ENCODE measurements around the gene NADK2. TPM values are rescaled to one million over a fixed set of nuclear protein-coding genes. Genes with fewer than 3 reads are reported as not detected.

Gene NADK2
- total and polyA plus RNA-seq, 2 donors (not counting 3 experiments of a cell fraction or from before 2014, with no cell fraction given): 4.0 to 20.3 TPM

DNA sequence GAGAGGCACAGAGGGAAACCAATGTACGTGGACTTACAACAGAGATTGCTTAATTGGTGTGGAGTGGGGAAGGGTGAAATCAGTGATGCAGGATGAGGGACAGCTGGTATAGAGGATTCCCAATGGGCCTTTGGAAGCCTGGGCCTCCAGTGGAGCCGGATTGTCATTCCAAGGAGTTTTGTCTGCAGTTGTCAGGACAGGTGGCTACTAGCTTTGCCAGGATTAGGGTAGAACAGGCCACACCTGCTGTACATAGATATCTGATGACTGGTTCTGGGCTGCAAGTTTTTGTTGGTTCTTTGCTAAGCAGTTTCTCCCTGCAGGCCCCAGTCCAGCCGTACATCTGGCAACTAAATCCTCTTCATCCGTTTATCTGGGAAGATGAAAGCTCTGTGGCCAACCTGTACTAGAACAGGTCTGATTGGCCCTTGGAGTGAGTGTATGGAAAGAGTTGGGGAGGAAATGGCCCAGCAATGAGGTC is 85.6 kb downstream of the NADK2 start:
- Histone ChIP-seq H3K27ac (ENCODE audit: insufficient read depth, low read depth, low read length) (no peak overlapping the region), H3K4me2 (ENCODE audit: insufficient read depth, low read length) (no peak overlapping the region), H2AFZ (ENCODE audit: low read depth, low read length) (no peak overlapping the region), H3K79me2 (ENCODE audit: control insufficient read depth, insufficient read depth, low read length) (peaks cover 26% of the 10 kb centered on the region), H3K4me3 (replicated peaks in 1 of 3; ENCODE audit: insufficient read depth in 1 of 3, low read depth in 1 of 3, low read length in 3 of 3) (no peak overlapping the region), H3K9ac (replicated peaks; ENCODE audit: extremely low read depth, insufficient read depth, low read length) (no peak overlapping the region), H3K4me1 (ENCODE audit: control insufficient read depth, extremely low read depth, insufficient read depth, low read length) (peaks cover 14% of the 10 kb centered on the region), H3K36me3 (ENCODE audit: control insufficient read depth in 2 of 2, extremely low read depth in 1 of 2, insufficient read depth in 2 of 2, low read length in 2 of 2) (peaks cover 0 to 2% of the 10 kb centered on the region in 2 experiments), H3K27me3 (ENCODE audit: control insufficient read depth in 2 of 2, insufficient read depth in 2 of 2, low read length in 2 of 2) (no peaks in the 10 kb centered on the region), H3K9me3 (replicated peaks; ENCODE audit: control insufficient read depth, insufficient read depth, low read length) (no peaks in the 10 kb centered on the region), H3K9me1 (replicated peaks; ENCODE audit: control insufficient read depth, extremely low read depth, insufficient read depth, low read length) (no peaks in the 10 kb centered on the region), H4K20me1 (replicated peaks; ENCODE audit: control insufficient read depth, extremely low read depth, insufficient read depth, low read length) (no peaks in the 10 kb centered on the region)
- intact Hi-C loops (cut with micrococcal nuclease) (no loop called here), dilution Hi-C loops (cut with MboI; ENCODE audit: extremely low pct_ligation_motif_present, low sequenced_read_pairs) (no loop called here)
- DNase-seq (ENCODE audit: low read depth, low spot score) (no peak), FAIRE-seq (no peak)
- BruUV-seq (replicated peaks): no TSS peak
- ChIA-PET POLR2A (no interaction called here), CTCF (interaction anchor here (1.4 kb wide), 1 partner anchor 11 kb away, joined by 3 read pairs; no protein-coding TSS in a partner anchor)
- TF ChIP-seq GATA2 (IDR thresholded peaks at IDR 0.05; ENCODE audit: insufficient read depth, insufficient read length, low read depth, low read length) (no peak), MYC (IDR thresholded peaks at IDR 0.05; ENCODE audit: low read depth, low read length) (no peak)
- TF ChIP-seq, protein P1, sequence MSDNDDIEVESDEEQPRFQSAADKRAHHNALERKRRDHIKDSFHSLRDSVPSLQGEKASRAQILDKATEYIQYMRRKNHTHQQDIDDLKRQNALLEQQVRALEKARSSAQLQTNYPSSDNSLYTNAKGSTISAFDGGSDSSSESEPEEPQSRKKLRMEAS (IDR thresholded peaks at IDR 0.05; ENCODE audit: insufficient read depth, insufficient read length): no peak

DNA sequence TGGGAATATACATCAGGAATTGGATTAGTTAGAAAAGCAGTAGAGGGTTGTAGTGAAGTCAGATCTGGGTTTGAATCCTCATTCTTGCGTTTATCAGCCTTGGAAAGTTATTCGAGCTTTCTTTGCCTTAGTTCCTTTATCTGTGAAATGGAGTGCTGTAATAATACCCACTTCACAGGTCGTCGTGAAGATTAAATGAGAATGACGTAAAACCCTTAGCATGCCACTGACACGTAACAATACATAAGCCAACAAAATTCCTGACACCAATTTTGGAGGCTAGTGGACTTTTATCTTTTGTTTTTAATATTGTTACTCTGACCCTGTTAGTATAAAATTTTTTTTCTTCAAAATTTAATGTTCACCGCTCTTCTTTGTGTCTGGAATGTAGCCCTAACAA is 86.4 kb downstream of the NADK2 start:
- Histone ChIP-seq H3K79me2 (ENCODE audit: control insufficient read depth, insufficient read depth, low read length) (peaks cover 26% of the 10 kb centered on the region), H3K9me1 (replicated peaks; ENCODE audit: control insufficient read depth, extremely low read depth, insufficient read depth, low read length) (no peaks in the 10 kb centered on the region), H3K4me1 (ENCODE audit: control insufficient read depth, extremely low read depth, insufficient read depth, low read length) (peaks cover 19% of the 10 kb centered on the region), H4K20me1 (replicated peaks; ENCODE audit: control insufficient read depth, extremely low read depth, insufficient read depth, low read length) (no peaks in the 10 kb centered on the region), H3K9me3 (replicated peaks; ENCODE audit: control insufficient read depth, insufficient read depth, low read length) (no peaks in the 10 kb centered on the region), H3K4me3 (replicated peaks in 1 of 3; ENCODE audit: insufficient read depth in 1 of 3, low read depth in 1 of 3, low read length in 3 of 3) (no peak overlapping the region), H3K36me3 (ENCODE audit: control insufficient read depth in 2 of 2, extremely low read depth in 1 of 2, insufficient read depth in 2 of 2, low read length in 2 of 2) (no peaks in the 10 kb centered on the region), H3K4me2 (ENCODE audit: insufficient read depth, low read length) (no peak overlapping the region), H3K27ac (ENCODE audit: insufficient read depth, low read depth, low read length) (no peak overlapping the region), H3K27me3 (ENCODE audit: control insufficient read depth in 2 of 2, insufficient read depth in 2 of 2, low read length in 2 of 2) (no peaks in the 10 kb centered on the region), H2AFZ (ENCODE audit: low read depth, low read length) (no peak overlapping the region), H3K9ac (replicated peaks; ENCODE audit: extremely low read depth, insufficient read depth, low read length) (no peak overlapping the region)
- no peak for FAIRE-seq
- DNase-seq (ENCODE audit: low read depth, low spot score): no peak
- dilution Hi-C loops (cut with MboI; ENCODE audit: extremely low pct_ligation_motif_present, low sequenced_read_pairs) (no loop called here), intact Hi-C loops (cut with micrococcal nuclease) (no loop called here)
- CTCF ChIA-PET: interaction anchor here (0.9 to 1.4 kb wide), 2 partner anchors 11 to 23 kb away, joined by 3 read pairs; no protein-coding TSS in a partner anchor
- no TSS peak for BruUV-seq (replicated peaks)
- TF ChIP-seq, protein P2, sequence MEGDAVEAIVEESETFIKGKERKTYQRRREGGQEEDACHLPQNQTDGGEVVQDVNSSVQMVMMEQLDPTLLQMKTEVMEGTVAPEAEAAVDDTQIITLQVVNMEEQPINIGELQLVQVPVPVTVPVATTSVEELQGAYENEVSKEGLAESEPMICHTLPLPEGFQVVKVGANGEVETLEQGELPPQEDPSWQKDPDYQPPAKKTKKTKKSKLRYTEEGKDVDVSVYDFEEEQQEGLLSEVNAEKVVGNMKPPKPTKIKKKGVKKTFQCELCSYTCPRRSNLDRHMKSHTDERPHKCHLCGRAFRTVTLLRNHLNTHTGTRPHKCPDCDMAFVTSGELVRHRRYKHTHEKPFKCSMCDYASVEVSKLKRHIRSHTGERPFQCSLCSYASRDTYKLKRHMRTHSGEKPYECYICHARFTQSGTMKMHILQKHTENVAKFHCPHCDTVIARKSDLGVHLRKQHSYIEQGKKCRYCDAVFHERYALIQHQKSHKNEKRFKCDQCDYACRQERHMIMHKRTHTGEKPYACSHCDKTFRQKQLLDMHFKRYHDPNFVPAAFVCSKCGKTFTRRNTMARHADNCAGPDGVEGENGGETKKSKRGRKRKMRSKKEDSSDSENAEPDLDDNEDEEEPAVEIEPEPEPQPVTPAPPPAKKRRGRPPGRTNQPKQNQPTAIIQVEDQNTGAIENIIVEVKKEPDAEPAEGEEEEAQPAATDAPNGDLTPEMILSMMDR (IDR thresholded peaks at IDR 0.05; ENCODE audit: extremely low read depth in 1 of 2, insufficient read depth in 1 of 2, low read depth in 1 of 2, low read length in 2 of 2): no peak
- TF ChIP-seq FOS (IDR thresholded peaks at IDR 0.05; ENCODE audit: borderline replicate concordance, insufficient read depth, low read length): no peak
- no peak for TF ChIP-seq POLR2AphosphoS5 (IDR thresholded peaks at IDR 0.05; ENCODE audit: insufficient read depth, low read depth, low read length)
- TF ChIP-seq MYC (IDR thresholded peaks at IDR 0.05; ENCODE audit: low read depth, low read length): no peak
- no peak for TF ChIP-seq EZH2 (IDR thresholded peaks at IDR 0.05; ENCODE audit: borderline replicate concordance, low read depth, low read length, severe bottlenecking)
- TF ChIP-seq, protein P1 (IDR thresholded peaks at IDR 0.05; ENCODE audit: insufficient read depth, insufficient read length): no peak
- no peak for TF ChIP-seq GATA2 (IDR thresholded peaks at IDR 0.05; ENCODE audit: insufficient read depth, insufficient read length, low read depth, low read length)
- TF ChIP-seq POLR2A (IDR thresholded peaks at IDR 0.05; ENCODE audit: low read depth, low read length): no peak
- no peak for TF ChIP-seq JUN (IDR thresholded peaks at IDR 0.05; ENCODE audit: borderline replicate concordance, insufficient read depth, insufficient read length, low read depth)
- POLR2A ChIA-PET: no interaction called here

All from endothelial cell of umbilical vein (primary cell).